GM12878 (cell line): Measurements from ENCODE around the gene SYNJ2. TPM values are rescaled to one million over a fixed set of nuclear protein-coding genes. Genes with fewer than 3 reads are reported as not detected.

Experiments used
- ATAC-seq: fragments of 200-7000 bp; cut with Tn5 transposase; 3 replicates; pipeline ENCODE4 v1.9.1; 2020; ENCODE audit warnings: mild to moderate bottlenecking, moderate library complexity
- BruUV-seq: library from RNA; stranded (reverse); fragments of 400-500 nt; replicated peaks from 2 replicates; lab custom pipeline; 2021; lab: Mats Ljungman, UMichigan
- CTCF ChIA-PET: fragments of 300-600 bp; sonication (Branson Sonifier 250); formaldehyde crosslinking; extraction: SDS; loops from one replicate; lab custom pipeline; 2021; ENCODE audit warnings: inconsistent platforms; lab: Yijun Ruan, JAX
- POLR2A ChIA-PET: fragments of 350-600 bp; formaldehyde crosslinking; extraction: SDS; loops from one replicate; lab custom pipeline; 2021; ENCODE audit warnings: inconsistent platforms; lab: Charles Lee
- RAD21 ChIA-PET: fragments of 300-600 bp; sonication (Branson Sonifier 250); formaldehyde crosslinking; loops from one replicate; lab custom pipeline; 2023; ENCODE audit warnings: antibody characterized with exemption; ENCODE audit not compliant: unreplicated experiment; lab: Charles Lee
- SMC1A ChIA-PET: fragments of 300-600 bp; sonication (Branson Sonifier 250); formaldehyde crosslinking; loops from one replicate; lab custom pipeline; 2023; ENCODE audit not compliant: unreplicated experiment, uncharacterized antibody; lab: Charles Lee
- DNase-seq: peaks from one replicate; pipeline ENCODE4 v3.0.0-alpha.2; 2011; ENCODE audit warnings: low read depth, low spot score
- FAIRE-seq: peaks from 3 replicates; lab custom pipeline; 2011; peaks lifted over from hg19 to GRCh38; lab: Jason Lieb, UNC
- H2AFZ ChIP-seq: 2 replicates; pipeline ENCODE4 v1.6.0; 2011; ENCODE audit warnings: low read depth, low read length, control low read depth; ENCODE audit not compliant: control insufficient read depth
- H3K27ac ChIP-seq: 2 replicates; pipeline ENCODE4 v1.5.1; 2011; ENCODE audit warnings: control low read depth; ENCODE audit not compliant: control insufficient read depth, insufficient read depth
- H3K27me3 ChIP-seq, 2 experiments: replicated peaks in 1 of 2; 2 replicates each; pipeline versions ENCODE4 v1.6.0 to v1.6.1; 2011; ENCODE audit warnings: low read length in 1 of 2; ENCODE audit not compliant: control insufficient read depth in 2 of 2, insufficient read depth in 2 of 2
- H3K36me3 ChIP-seq, 2 experiments: 2 replicates each; pipeline ENCODE4 v1.5.1; 2011; ENCODE audit warnings: low read length in 1 of 2; ENCODE audit not compliant: control insufficient read depth in 2 of 2, insufficient read depth in 2 of 2
- H3K4me1 ChIP-seq: 2 replicates; pipeline ENCODE4 v1.6.1; 2011; ENCODE audit warnings: mild to moderate bottlenecking, low read length, moderate library complexity, mixed read lengths; ENCODE audit not compliant: control insufficient read depth, insufficient read depth
- H3K4me2 ChIP-seq: 2 replicates; pipeline ENCODE4 v1.6.0; 2011; ENCODE audit warnings: control low read depth; ENCODE audit not compliant: control insufficient read depth, insufficient read depth
- H3K4me3 ChIP-seq: fragments of 200-600 bp; sonication (generic); 2 replicates; pipeline ENCODE4 v1.5.1; 2016
- H3K79me2 ChIP-seq: 2 replicates; pipeline ENCODE4 v1.6.0; 2011; ENCODE audit warnings: low read length; ENCODE audit not compliant: control insufficient read depth, insufficient read depth
- H3K9ac ChIP-seq: 2 replicates; pipeline ENCODE4 v1.8.0; 2011; ENCODE audit warnings: low read length, control low read depth, mixed read lengths; ENCODE audit not compliant: control insufficient read depth, insufficient read depth
- H3K9me3 ChIP-seq: replicated peaks from 3 replicates; pipeline ENCODE4 v1.5.1; 2011; ENCODE audit warnings: mild to moderate bottlenecking, low read length; ENCODE audit not compliant: control insufficient read depth, insufficient read depth
- H4K20me1 ChIP-seq: 2 replicates; pipeline ENCODE4 v1.6.0; 2011; ENCODE audit not compliant: control insufficient read depth, insufficient read depth
- BHLHE40 ChIP-seq, 2 experiments: fragments of 450-650 bp in 1 of 2; IDR thresholded peaks; 2 replicates each; pipeline ENCODE4 v1.6.1; 2011 to 2017; ENCODE audit warnings: low read depth in 2 of 2, borderline replicate concordance in 1 of 2, improper control_type of control experiment in 1 of 2, low read length in 1 of 2, mild to moderate bottlenecking in 1 of 2
- BRCA1 ChIP-seq: IDR thresholded peaks from 2 replicates; pipeline ENCODE4 v1.6.1; 2011; ENCODE audit warnings: low read depth, low read length, improper control_type of control experiment
- HCFC1 ChIP-seq: fragments of 150-350 bp; IDR thresholded peaks from 2 replicates; pipeline ENCODE4 v1.6.1; 2014; ENCODE audit warnings: low read length
- HDAC6 ChIP-seq: fragments of 200-600 bp; sonication (generic); IDR thresholded peaks from one replicate; pipeline ENCODE4 v1.8.0; 2017; ENCODE audit warnings: antibody characterized with exemption; ENCODE audit not compliant: unreplicated experiment
- JUNB ChIP-seq: IDR thresholded peaks from 2 replicates; pipeline ENCODE4 v1.6.1; 2016; ENCODE audit warnings: antibody characterized with exemption, mild to moderate bottlenecking
- MEF2B ChIP-seq: fragments of 450-650 bp; IDR thresholded peaks from 2 replicates; pipeline ENCODE4 v1.6.1; 2018; ENCODE audit warnings: mild to moderate bottlenecking, moderate library complexity; ENCODE audit not compliant: partially characterized antibody, poor library complexity, severe bottlenecking
- MYB ChIP-seq: fragments of 150-350 bp; IDR thresholded peaks from 2 replicates; pipeline ENCODE4 v1.6.1; 2014; ENCODE audit warnings: mild to moderate bottlenecking, low read depth, low read length, borderline replicate concordance
- PRDM15 ChIP-seq: fragments of 450-650 bp; formaldehyde crosslinking; IDR thresholded peaks from 2 replicates; pipeline ENCODE4 v1.4.0; 2020; ENCODE audit warnings: mild to moderate bottlenecking, moderate library complexity
- RCOR1 ChIP-seq: conservative IDR thresholded peaks from 2 replicates; pipeline ENCODE4 v1.6.1; 2012; ENCODE audit warnings: low read depth, low read length, improper control_type of control experiment
- SREBF1 ChIP-seq: IDR thresholded peaks from 2 replicates; pipeline ENCODE4 v1.6.1; 2012; ENCODE audit warnings: mild to moderate bottlenecking, low read length
- STAT3 ChIP-seq: IDR thresholded peaks from 2 replicates; pipeline ENCODE4 v1.6.1; 2011; ENCODE audit warnings: low read depth, low read length, improper control_type of control experiment
- ZNF592 ChIP-seq: fragments of 450-650 bp; IDR thresholded peaks from 2 replicates; pipeline ENCODE4 v1.6.1; 2017; ENCODE audit warnings: mild to moderate bottlenecking, moderate library complexity
- WGBS: methylation state at CpG from one replicate; pipeline ENCODE4 v1.1.6; 2016; ENCODE audit warnings: low lambda C conversion rate; ENCODE audit not compliant: insufficient replicate concordance, insufficient coverage; ENCODE audit errors: missing lambda C conversion rate; 5-methylcytosine and 5-hydroxymethylcytosine counted together
- in situ Hi-C: fragments of 300-500 bp; cut with MboI; formaldehyde crosslinking; loops from 9 replicates; pipeline ENCODE4 v1.14.3; 2018; ENCODE audit warnings: mixed read lengths
- intact Hi-C: fragments of 100-400 bp; cut with micrococcal nuclease; formaldehyde crosslinking; loops from one replicate; pipeline ENCODE4 v1.14.2; 2022; ENCODE audit not compliant: unreplicated experiment
- polyA plus RNA-seq, 11 experiments: library from polyadenylated mRNA; depleted of rRNA in 4 of 11; unstranded in 6 of 11; stranded (reverse) in 5 of 11; fragments of >200 nt; fragmentation: Nextera tagmentation in 4 of 11; fragmentation: Illumina TruSeq in 1 of 11; extraction: Ambion mirVana in 4 of 11; extraction: Trizol in 1 of 11; gene quantifications; 1 replicate in 1 of 11; 2 replicates in 10 of 11; pipeline versions ENCODE4 v1.2.1 to v1.2.3, GENCODE V29; 2011 to 2016; ENCODE audit warnings: inconsistent platforms in 2 of 11, missing spikeins in 2 of 11, low read depth in 1 of 11
- total RNA-seq, 4 experiments: library from RNA; depleted of rRNA in 3 of 4; stranded (reverse); fragments of >200 nt in 3 of 4; fragmentation: Illumina TruSeq in 1 of 4; extraction: Trizol in 1 of 4; gene quantifications; 2 replicates each; pipeline versions ENCODE4 v1.2.1 to v1.2.3, GENCODE V29; 2013 to 2021
- TF ChIP-seq, protein P1 (sequence below), 3 experiments: IDR thresholded peaks in 2 of 3; conservative IDR thresholded peaks in 1 of 3; 2 replicates each; pipeline ENCODE4 v1.5.1; 2011; ENCODE audit warnings: low read depth in 3 of 3, low read length in 3 of 3, mild to moderate bottlenecking in 3 of 3, control low read depth in 2 of 3, moderate library complexity in 2 of 3, inconsistent platforms in 1 of 3, mixed read lengths in 1 of 3; ENCODE audit not compliant: control insufficient read depth in 2 of 3, insufficient read depth in 1 of 3; ENCODE audit errors: extremely low read depth in 1 of 3

The SYNJ2 gene
- total and polyA plus RNA-seq, 10 of the 15 experiments (the other 5 are each of a cell fraction or from before 2014, with no cell fraction given), result 0.11 to 1.8 (median 0.57) TPM

- no peak for TF ChIP-seq BHLHE40 (IDR thresholded peaks at IDR 0.05; ENCODE audit: borderline replicate concordance in 1 of 2, low read depth in 2 of 2, low read length in 1 of 2)
- TF ChIP-seq STAT3, result no peak
- TF ChIP-seq, all 136 proteins: peak for 0
Measured at GRCh38 chr6:157966589-157966977, 15.1 kb upstream of the SYNJ2 start (continued).

GRCh38 chr6:157967020-157967419, 14.6 kb upstream of the SYNJ2 start:
- H3K4me3 ChIP-seq, result no peak overlapping the region
- H3K4me2 ChIP-seq, result no peak overlapping the region
- no peaks in the 10 kb centered on the region for H3K79me2 ChIP-seq
- RAD21 ChIA-PET, result no interaction called here
- H3K36me3 ChIP-seq, result no peaks in the 10 kb centered on the region
- BruUV-seq, result no TSS peak
- H3K9me3 ChIP-seq, result no peaks in the 10 kb centered on the region
- H3K27ac ChIP-seq, result no peak overlapping the region
- intact Hi-C loops, result no loop called here
- no peaks in the 10 kb centered on the region for H3K4me1 ChIP-seq
- in situ Hi-C loops, result no loop called here
- CTCF ChIA-PET, result no interaction called here
- no peak for FAIRE-seq
- H4K20me1 ChIP-seq, result no peaks in the 10 kb centered on the region
- SMC1A ChIA-PET, result no interaction called here
- ATAC-seq, result no peak
- DNase-seq, result no peak
- POLR2A ChIA-PET, result no interaction called here
- 23% methylated on average over 6 of the region's 6 CpGs for WGBS
- no peak overlapping the region for H2AFZ ChIP-seq
- no peak overlapping the region for H3K9ac ChIP-seq
- no peaks in the 10 kb centered on the region; a peak in 2 of 4 replicates for H3K27me3 ChIP-seq
- TF ChIP-seq HDAC6 (no peak), BRCA1 (no peak), SREBF1 (no peak), MEF2B (no peak), PRDM15 (CRISPR knock-in tag) (no peak), MYB (no peak), ZNF592 (no peak), HCFC1 (no peak), JUNB (no peak), RCOR1 (no peak)
- TF ChIP-seq, protein P1, sequence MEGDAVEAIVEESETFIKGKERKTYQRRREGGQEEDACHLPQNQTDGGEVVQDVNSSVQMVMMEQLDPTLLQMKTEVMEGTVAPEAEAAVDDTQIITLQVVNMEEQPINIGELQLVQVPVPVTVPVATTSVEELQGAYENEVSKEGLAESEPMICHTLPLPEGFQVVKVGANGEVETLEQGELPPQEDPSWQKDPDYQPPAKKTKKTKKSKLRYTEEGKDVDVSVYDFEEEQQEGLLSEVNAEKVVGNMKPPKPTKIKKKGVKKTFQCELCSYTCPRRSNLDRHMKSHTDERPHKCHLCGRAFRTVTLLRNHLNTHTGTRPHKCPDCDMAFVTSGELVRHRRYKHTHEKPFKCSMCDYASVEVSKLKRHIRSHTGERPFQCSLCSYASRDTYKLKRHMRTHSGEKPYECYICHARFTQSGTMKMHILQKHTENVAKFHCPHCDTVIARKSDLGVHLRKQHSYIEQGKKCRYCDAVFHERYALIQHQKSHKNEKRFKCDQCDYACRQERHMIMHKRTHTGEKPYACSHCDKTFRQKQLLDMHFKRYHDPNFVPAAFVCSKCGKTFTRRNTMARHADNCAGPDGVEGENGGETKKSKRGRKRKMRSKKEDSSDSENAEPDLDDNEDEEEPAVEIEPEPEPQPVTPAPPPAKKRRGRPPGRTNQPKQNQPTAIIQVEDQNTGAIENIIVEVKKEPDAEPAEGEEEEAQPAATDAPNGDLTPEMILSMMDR (IDR thresholded peaks at IDR 0.05 in 2 of 3, conservative IDR thresholded peaks at IDR 0.05 in 1 of 3; ENCODE audit: control insufficient read depth in 2 of 3, extremely low read depth in 1 of 3, insufficient read depth in 1 of 3, low read depth in 3 of 3, low read length in 3 of 3), result no peak
